ENCODE results near the gene ISY1. TPM values are rescaled to one million over a fixed set of nuclear protein-coding genes. Genes with fewer than 3 reads are reported as not detected.

ISY1 gene
- total RNA-seq, 4 donors from 2014 or later, result 15.8 to 23.0 (median 19.3) TPM

GRCh38 chr3:129126726-129127280, 34.1 kb downstream of the ISY1 start:
- no peak for TF ChIP-seq CTCF (IDR thresholded peaks at IDR 0.05; ENCODE audit: low read depth)

GRCh38 chr3:129123314-129124060, 37.4 kb downstream of the ISY1 start:
- TF ChIP-seq CTCF (IDR thresholded peaks at IDR 0.05; ENCODE audit: low read depth), result no peak

- TF ChIP-seq CTCF (IDR thresholded peaks at IDR 0.05; ENCODE audit: low read depth), result no peak
Observed at GRCh38 chr3:129122412-129123011, 38.4 kb downstream of the ISY1 start.

GRCh38 chr3:129121792-129122411, 39.0 kb downstream of the ISY1 start, which contains the start of gene RAB43:
TSS of gene RAB43 (minus strand) at chr3:129121804. CDS start at chr3:129121489, 315 bp downstream.
- no peak for TF ChIP-seq CTCF (IDR thresholded peaks at IDR 0.05; ENCODE audit: low read depth)

GRCh38 chr3:129121016-129121791, 39.7 kb downstream of the ISY1 start:
- no peak for TF ChIP-seq CTCF (IDR thresholded peaks at IDR 0.05; ENCODE audit: low read depth)

GRCh38 chr3:129120254-129121004, 40.4 kb downstream of the ISY1 start:
- TF ChIP-seq CTCF (IDR thresholded peaks at IDR 0.05; ENCODE audit: low read depth), result no peak

All from subcutaneous adipose tissue (tissue), 4 donors.